Fibroblast of mammary gland (primary cell): Measurements from ENCODE around the gene FAM89A.

Source experiments
- DNase-seq: peaks from one replicate; pipeline ENCODE4 v3.0.0-alpha.2; 2010; ENCODE audit warnings: low read depth
- H3K4me3 ChIP-seq: 2 replicates; pipeline ENCODE4 v1.5.1; 2011; ENCODE audit warnings: low read depth, mild to moderate bottlenecking, low read length, moderate library complexity; ENCODE audit not compliant: control insufficient read depth
- TF ChIP-seq, protein P1 (sequence below): conservative IDR thresholded peaks from 2 replicates; pipeline ENCODE4 v1.5.1; 2011; ENCODE audit warnings: low read depth, low read length, inconsistent platforms; ENCODE audit not compliant: control insufficient read depth, insufficient read depth

The FAM89A gene

DNA sequence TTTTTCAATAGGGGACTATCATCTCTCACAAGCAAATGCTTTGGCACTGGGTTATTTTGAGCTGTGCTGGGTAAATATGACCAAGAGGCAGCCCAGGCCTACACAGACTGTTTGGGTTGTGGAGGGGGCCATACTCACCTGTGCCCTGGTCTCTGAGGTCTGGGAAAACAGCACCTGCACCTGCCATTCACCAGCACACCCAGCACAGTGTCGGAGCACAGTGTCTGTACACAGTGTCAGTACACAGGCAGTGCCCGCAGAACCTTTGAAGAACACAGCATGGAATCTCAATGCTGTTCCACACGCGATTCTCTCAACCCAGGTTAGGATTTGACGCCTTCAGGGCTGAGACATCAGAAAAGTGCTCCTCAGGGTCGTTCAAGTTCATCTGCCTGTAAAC, 35.0 kb upstream of the FAM89A start:
- TF ChIP-seq, protein P1, sequence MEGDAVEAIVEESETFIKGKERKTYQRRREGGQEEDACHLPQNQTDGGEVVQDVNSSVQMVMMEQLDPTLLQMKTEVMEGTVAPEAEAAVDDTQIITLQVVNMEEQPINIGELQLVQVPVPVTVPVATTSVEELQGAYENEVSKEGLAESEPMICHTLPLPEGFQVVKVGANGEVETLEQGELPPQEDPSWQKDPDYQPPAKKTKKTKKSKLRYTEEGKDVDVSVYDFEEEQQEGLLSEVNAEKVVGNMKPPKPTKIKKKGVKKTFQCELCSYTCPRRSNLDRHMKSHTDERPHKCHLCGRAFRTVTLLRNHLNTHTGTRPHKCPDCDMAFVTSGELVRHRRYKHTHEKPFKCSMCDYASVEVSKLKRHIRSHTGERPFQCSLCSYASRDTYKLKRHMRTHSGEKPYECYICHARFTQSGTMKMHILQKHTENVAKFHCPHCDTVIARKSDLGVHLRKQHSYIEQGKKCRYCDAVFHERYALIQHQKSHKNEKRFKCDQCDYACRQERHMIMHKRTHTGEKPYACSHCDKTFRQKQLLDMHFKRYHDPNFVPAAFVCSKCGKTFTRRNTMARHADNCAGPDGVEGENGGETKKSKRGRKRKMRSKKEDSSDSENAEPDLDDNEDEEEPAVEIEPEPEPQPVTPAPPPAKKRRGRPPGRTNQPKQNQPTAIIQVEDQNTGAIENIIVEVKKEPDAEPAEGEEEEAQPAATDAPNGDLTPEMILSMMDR, result no peak
- no peak for DNase-seq
- H3K4me3 ChIP-seq, result no peak overlapping the region

- TF ChIP-seq, protein P1, result no peak
- no peak overlapping the region for H3K4me3 ChIP-seq
- no peak for DNase-seq
Observed at GRCh38 chr1:231074046-231074445, 34.0 kb upstream of the FAM89A start.

DNA sequence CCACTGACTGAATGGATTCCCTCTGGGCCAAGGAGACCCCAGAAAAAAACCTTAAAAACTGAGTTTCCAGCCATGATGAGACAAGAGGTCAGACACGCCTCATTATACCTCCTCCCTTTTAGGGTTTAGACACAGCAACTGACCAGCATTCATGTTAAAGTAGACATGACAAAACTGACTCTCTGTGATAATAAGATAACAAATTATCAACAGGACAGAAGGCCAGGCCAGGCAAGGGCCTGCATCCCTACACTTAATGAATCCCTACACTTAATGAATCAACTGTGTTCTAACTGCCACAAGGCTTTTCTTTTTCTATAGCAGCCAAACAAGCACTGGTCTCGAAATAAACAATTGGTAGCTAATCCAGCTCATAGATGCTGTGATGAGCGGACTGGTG, 33.3 kb upstream of the FAM89A start:
- H3K4me3 ChIP-seq, result no peak overlapping the region
- DNase-seq, result no peak
- TF ChIP-seq, protein P1, result no peak

GRCh38 chr1:231072502-231073094, 32.5 kb upstream of the FAM89A start:
- no peak for DNase-seq
- TF ChIP-seq, protein P1, result no peak
- no peak overlapping the region for H3K4me3 ChIP-seq

DNA sequence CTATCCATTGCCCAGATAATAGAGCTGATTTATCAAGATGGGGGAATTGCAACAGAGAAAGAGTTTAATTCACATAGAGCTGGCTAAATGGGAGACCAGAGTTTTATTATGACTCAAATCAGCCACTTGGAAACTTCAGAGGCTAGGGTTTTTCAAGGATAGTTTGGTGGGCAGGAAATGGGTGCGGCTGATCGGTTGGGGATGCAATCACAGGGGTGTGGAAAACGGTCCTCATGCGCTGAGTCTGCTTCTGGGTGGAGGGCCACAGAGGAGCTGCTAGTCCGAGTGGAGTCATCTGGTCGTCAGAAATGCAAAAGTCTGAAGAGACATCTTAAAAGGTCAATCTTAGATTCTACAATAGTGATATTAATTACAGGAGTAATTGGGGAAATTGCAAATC, 32.0 kb upstream of the FAM89A start:
- TF ChIP-seq, protein P1, result no peak
- no peak for DNase-seq
- no peak overlapping the region for H3K4me3 ChIP-seq

DNA sequence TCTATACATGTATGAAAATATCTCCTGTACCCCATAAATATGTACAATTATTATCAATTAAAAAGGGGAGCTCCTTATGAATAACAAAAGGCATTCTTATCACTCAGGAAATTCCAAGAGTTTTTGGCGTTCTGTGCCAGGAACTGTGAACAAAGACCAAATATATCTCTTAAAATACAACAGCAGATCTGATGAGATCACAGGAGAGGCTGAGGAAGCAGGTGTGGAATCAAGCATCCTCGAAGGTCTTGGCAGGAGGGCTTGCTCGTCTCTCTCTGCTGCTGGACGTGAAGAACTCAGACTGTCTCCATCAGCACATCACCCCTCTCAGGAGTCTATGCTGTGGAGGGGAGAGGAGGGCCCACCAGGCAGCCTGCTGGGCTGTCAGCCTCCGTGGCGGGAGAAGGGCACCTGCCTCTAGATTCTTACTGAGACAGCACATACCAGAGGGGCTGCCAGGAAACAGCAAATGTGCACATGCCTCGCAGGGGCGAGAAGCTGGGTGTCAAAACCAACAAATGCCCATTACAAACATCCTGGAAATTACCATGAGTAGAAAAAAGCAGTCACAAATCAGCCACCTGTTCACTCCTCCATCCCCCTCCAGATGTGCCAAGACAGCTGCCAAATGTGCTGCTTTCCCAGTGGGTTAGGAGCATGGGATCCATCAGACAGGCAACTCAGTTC, 30.8 kb upstream of the FAM89A start:
- TF ChIP-seq, protein P1, result no peak
- H3K4me3 ChIP-seq, result no peak overlapping the region
- DNase-seq, result no peak

- no peak overlapping the region for H3K4me3 ChIP-seq
- TF ChIP-seq, protein P1, result no peak
- DNase-seq, result no peak
Observed at GRCh38 chr1:231069333-231069732, 29.3 kb upstream of the FAM89A start.
